Motor neuron (in vitro differentiated cells): ENCODE data around the gene SPINK4. TPM values are rescaled to one million over a fixed set of nuclear protein-coding genes. Genes with fewer than 3 reads are reported as not detected.

Source experiments
- ATAC-seq, 8 experiments: fragments of 200-7000 bp; cut with Tn5 transposase; replicated peaks in 6 of 8; 2 replicates each; pipeline ENCODE4 v1.8.0; 2021; ENCODE audit warnings: mild to moderate bottlenecking in 8 of 8, moderate library complexity in 8 of 8
- H3K27ac ChIP-seq, 2 donors: fragments of 250-450 bp; sonication (Bioruptor Pico); 2 replicates each; pipeline ENCODE4 v1.9.0; 2021; ENCODE audit warnings: antibody characterized with exemption in 2 of 2, mild to moderate bottlenecking in 2 of 2, moderate library complexity in 1 of 2
- H3K4me1 ChIP-seq, 2 donors: fragments of 250-450 bp; sonication (Bioruptor Pico); replicated peaks in 1 of 2; 2 replicates each; pipeline ENCODE4 v1.6.1; 2021; ENCODE audit warnings: antibody characterized with exemption in 2 of 2, mild to moderate bottlenecking in 2 of 2, moderate library complexity in 1 of 2
- H3K4me3 ChIP-seq, 5 donors: fragments of 250-450 bp; sonication (Bioruptor Pico); 2 replicates each; pipeline ENCODE4 v1.9.0; 2021; ENCODE audit warnings: antibody characterized with exemption in 5 of 5, mild to moderate bottlenecking in 5 of 5, moderate library complexity in 4 of 5
- WGBS, 10 experiments: fragments of 450-650 bp; shearing (Covaris generic); methylation state at CpG; one replicate each; pipeline ENCODE4 v1.0.0; 2022; 5-methylcytosine and 5-hydroxymethylcytosine counted together
- in situ Hi-C, 9 experiments: fragments of 400-800 bp; cut with MboI; loops; one replicate each; pipeline ENCODE4 v1.15.0; 2021; ENCODE audit warnings: low sequenced_read_pairs in 9 of 9, low pct_unique_long_range_greater_than_20kb in 2 of 9; ENCODE audit not compliant: unreplicated experiment in 9 of 9
- total RNA-seq, 8 experiments: library from RNA; unstranded; fragments of 300-600 nt; gene quantifications; 2 replicates each; pipeline versions ENCODE4 v1.2.3 to v1.2.4, GENCODE V29; 2022

The SPINK4 gene
- total RNA-seq, 8 experiments from 2014 or later: not detected

GRCh38 chr9:33291031-33291397, 51.0 kb downstream of the SPINK4 start:
- WGBS, 10 experiments: 0 to 60% (median 17%) methylated on average over 2 to 7 of the region's 7 CpGs; no CpG with 5 or more reads in 1 of the 10 experiments

GRCh38 chr9:33291901-33292300, 51.9 kb downstream of the SPINK4 start:
- Histone ChIP-seq H3K4me3 (peak overlapping the region in 1 of 5 donors; percentile 80), H3K4me1 (peaks cover 19 to 22% of the 10 kb centered on the region in 2 donors), H3K27ac (no peak overlapping the region)
- WGBS, 10 experiments: 84 to 100% (median 93%) methylated on average over 2 to 5 of the region's 5 CpGs; no CpG with 5 or more reads in 3 of the 10 experiments
- in situ Hi-C loops: no loop called here
- ATAC-seq: no peak

More at GRCh38 chr9:33291031-33291397, 51.0 kb downstream of the SPINK4 start:
- in situ Hi-C loops: no loop called here
- peak overlapping the region; percentile 72 to 99 (median 89) for H3K4me3 ChIP-seq
- ATAC-seq: no peak
- H3K4me1 ChIP-seq: peaks cover 11 to 17% of the 10 kb centered on the region in 2 donors
- H3K27ac ChIP-seq: peak overlapping the region; percentile 93 to 99

- no peak overlapping the region for H3K27ac ChIP-seq
- in situ Hi-C loops: no loop called here
- H3K4me3 ChIP-seq: no peak overlapping the region
- no peak for ATAC-seq
- peaks cover 32 to 36% of the 10 kb centered on the region in 2 donors for H3K4me1 ChIP-seq
- WGBS, 10 experiments: 82 to 94% (median 88%) methylated on average over 2 of the region's 2 CpGs; no CpG with 5 or more reads in 3 of the 10 experiments
These were observed 53.8 kb downstream of the SPINK4 start for GRCh38 chr9:33293782-33294181.

- 73 to 100% (median 93%) methylated on average over 1 to 8 of the region's 12 CpGs for WGBS, 10 experiments
- no peak for ATAC-seq
- Histone ChIP-seq H3K4me1 (peaks cover 31 to 32% of the 10 kb centered on the region in 2 donors), H3K4me3 (no peak overlapping the region), H3K27ac (no peak overlapping the region)
- in situ Hi-C loops: no loop called here
These were observed 54.9 kb downstream of the SPINK4 start for GRCh38 chr9:33294670-33295432.

- no peak for ATAC-seq
- H3K27ac ChIP-seq: no peak overlapping the region
- in situ Hi-C loops: no loop called here
- peaks cover 31 to 32% of the 10 kb centered on the region in 2 donors for H3K4me1 ChIP-seq
- 50 to 100% (median 76%) methylated on average over 1 to 2 of the region's 2 CpGs; no CpG with 5 or more reads in 1 of the 10 experiments for WGBS, 10 experiments
- H3K4me3 ChIP-seq: no peak overlapping the region
These were observed 55.6 kb downstream of the SPINK4 start for GRCh38 chr9:33295571-33295970.

GRCh38 chr9:33297432-33297831, 57.5 kb downstream of the SPINK4 start:
- ATAC-seq: peak in 5 of 8 experiments; percentile 16 to 56 (median 37)
- no peak overlapping the region for H3K4me3 ChIP-seq
- in situ Hi-C loops: no loop called here

More at GRCh38 chr9:33297432-33297831, 57.5 kb downstream of the SPINK4 start:
- peaks cover 19 to 21% of the 10 kb centered on the region in 2 donors for H3K4me1 ChIP-seq
- H3K27ac ChIP-seq: no peak overlapping the region
- WGBS, 10 experiments: 80 to 100% (median 83%) methylated on average over 1 of the region's 1 CpG; no CpG with 5 or more reads in 7 of the 10 experiments

Other genes with a start within 250 kb of the SPINK4 start
- gene APTX, start 238.5 kb upstream of the SPINK4 start, total RNA-seq: 10 to 100 TPM; 37.2 to 58.1 (median 49.4) TPM
- gene DNAJA1, start 214.9 kb upstream of the SPINK4 start, total RNA-seq: 100 to 1,000 TPM; 162 to 304 (median 199) TPM
- 10 to 100 TPM; 17.5 to 30.2 (median 27.1) TPM for gene SMU1, start 163.5 kb upstream of the SPINK4 start, total RNA-seq
- 10 to 100 TPM in 3 of 8 experiments, 1 to 10 TPM in 5; 1.3 to 86.5 (median 4.7) TPM for gene B4GALT1, start 72.8 kb upstream of the SPINK4 start, total RNA-seq
- gene BAG1, start 24.5 kb downstream of the SPINK4 start, total RNA-seq: 100 to 1,000 TPM in 2 of 8 experiments, 10 to 100 TPM in 6; 26.7 to 139 (median 52.3) TPM
- 100 to 1,000 TPM in 2 of 8 experiments, 10 to 100 TPM in 6; 65.7 to 130 (median 93.4) TPM for gene CHMP5, start 24.9 kb downstream of the SPINK4 start, total RNA-seq
- 10 to 100 TPM; 18.4 to 43.7 (median 28.0) TPM for gene NFX1, start 50.3 kb downstream of the SPINK4 start, total RNA-seq
- gene AQP7, start 162.4 kb downstream of the SPINK4 start, total RNA-seq: 1 to 10 TPM in 2 of 8 experiments, under 1 TPM in 5, not detected in 1; 0.22 to 2.8 (median 0.67) TPM
- 10 to 100 TPM in 2 of 8 experiments, 1 to 10 TPM in 2, under 1 TPM in 4; 0.27 to 77.5 (median 1.3) TPM for gene AQP3, start 207.4 kb downstream of the SPINK4 start, total RNA-seq
- gene NOL6, start 233.8 kb downstream of the SPINK4 start, total RNA-seq: 10 to 100 TPM; 15.5 to 55.1 (median 26.3) TPM